GM12878 (cell line): ENCODE results near the gene SLC39A7. TPM values are rescaled to one million over a fixed set of nuclear protein-coding genes. Genes with fewer than 3 reads are reported as not detected.

Experiments used
- ATAC-seq: fragments of 200-7000 bp; cut with Tn5 transposase; 3 replicates; pipeline ENCODE4 v1.9.1; 2020; ENCODE audit warnings: mild to moderate bottlenecking, moderate library complexity
- BruUV-seq: library from RNA; stranded (reverse); fragments of 400-500 nt; replicated peaks from 2 replicates; lab custom pipeline; 2021; lab: Mats Ljungman, UMichigan
- CTCF ChIA-PET: fragments of 300-600 bp; sonication (Branson Sonifier 250); formaldehyde crosslinking; extraction: SDS; loops from one replicate; lab custom pipeline; 2021; ENCODE audit warnings: inconsistent platforms; lab: Yijun Ruan, JAX
- POLR2A ChIA-PET: fragments of 350-600 bp; formaldehyde crosslinking; extraction: SDS; loops from one replicate; lab custom pipeline; 2021; ENCODE audit warnings: inconsistent platforms; lab: Charles Lee
- RAD21 ChIA-PET: fragments of 300-600 bp; sonication (Branson Sonifier 250); formaldehyde crosslinking; loops from one replicate; lab custom pipeline; 2023; ENCODE audit warnings: antibody characterized with exemption; ENCODE audit not compliant: unreplicated experiment; lab: Charles Lee
- SMC1A ChIA-PET: fragments of 300-600 bp; sonication (Branson Sonifier 250); formaldehyde crosslinking; loops from one replicate; lab custom pipeline; 2023; ENCODE audit not compliant: unreplicated experiment, uncharacterized antibody; lab: Charles Lee
- DNase-seq: peaks from one replicate; pipeline ENCODE4 v3.0.0-alpha.2; 2011; ENCODE audit warnings: low read depth, low spot score
- FAIRE-seq: peaks from 3 replicates; lab custom pipeline; 2011; peaks lifted over from hg19 to GRCh38; lab: Jason Lieb, UNC
- H2AFZ ChIP-seq: 2 replicates; pipeline ENCODE4 v1.6.0; 2011; ENCODE audit warnings: low read depth, low read length, control low read depth; ENCODE audit not compliant: control insufficient read depth
- H3K27ac ChIP-seq: 2 replicates; pipeline ENCODE4 v1.5.1; 2011; ENCODE audit warnings: control low read depth; ENCODE audit not compliant: control insufficient read depth, insufficient read depth
- H3K27me3 ChIP-seq, 2 experiments: replicated peaks in 1 of 2; 2 replicates each; pipeline versions ENCODE4 v1.6.0 to v1.6.1; 2011; ENCODE audit warnings: low read length in 1 of 2; ENCODE audit not compliant: control insufficient read depth in 2 of 2, insufficient read depth in 2 of 2
- H3K36me3 ChIP-seq, 2 experiments: 2 replicates each; pipeline ENCODE4 v1.5.1; 2011; ENCODE audit warnings: low read length in 1 of 2; ENCODE audit not compliant: control insufficient read depth in 2 of 2, insufficient read depth in 2 of 2
- H3K4me1 ChIP-seq: 2 replicates; pipeline ENCODE4 v1.6.1; 2011; ENCODE audit warnings: mild to moderate bottlenecking, low read length, moderate library complexity, mixed read lengths; ENCODE audit not compliant: control insufficient read depth, insufficient read depth
- H3K4me2 ChIP-seq: 2 replicates; pipeline ENCODE4 v1.6.0; 2011; ENCODE audit warnings: control low read depth; ENCODE audit not compliant: control insufficient read depth, insufficient read depth
- H3K4me3 ChIP-seq: fragments of 200-600 bp; sonication (generic); 2 replicates; pipeline ENCODE4 v1.5.1; 2016
- H3K79me2 ChIP-seq: 2 replicates; pipeline ENCODE4 v1.6.0; 2011; ENCODE audit warnings: low read length; ENCODE audit not compliant: control insufficient read depth, insufficient read depth
- H3K9ac ChIP-seq: 2 replicates; pipeline ENCODE4 v1.8.0; 2011; ENCODE audit warnings: low read length, control low read depth, mixed read lengths; ENCODE audit not compliant: control insufficient read depth, insufficient read depth
- H3K9me3 ChIP-seq: replicated peaks from 3 replicates; pipeline ENCODE4 v1.5.1; 2011; ENCODE audit warnings: mild to moderate bottlenecking, low read length; ENCODE audit not compliant: control insufficient read depth, insufficient read depth
- H4K20me1 ChIP-seq: 2 replicates; pipeline ENCODE4 v1.6.0; 2011; ENCODE audit not compliant: control insufficient read depth, insufficient read depth
- HCFC1 ChIP-seq: fragments of 150-350 bp; IDR thresholded peaks from 2 replicates; pipeline ENCODE4 v1.6.1; 2014; ENCODE audit warnings: low read length
- HDAC2 ChIP-seq: fragments of 200-600 bp; sonication (generic); IDR thresholded peaks from 2 replicates; pipeline ENCODE4 v1.6.1; 2017
- NFIC ChIP-seq: IDR thresholded peaks from 2 replicates; pipeline ENCODE4 v1.6.1; 2012; ENCODE audit warnings: low read depth, mild to moderate bottlenecking, inconsistent platforms, low read length, moderate library complexity
- NRF1 ChIP-seq: conservative IDR thresholded peaks from 2 replicates; pipeline ENCODE4 v1.6.1; 2011; ENCODE audit warnings: mild to moderate bottlenecking, low read depth, low read length, improper control_type of control experiment
- WGBS: methylation state at CpG from one replicate; pipeline ENCODE4 v1.1.6; 2016; ENCODE audit warnings: low lambda C conversion rate; ENCODE audit not compliant: insufficient replicate concordance, insufficient coverage; ENCODE audit errors: missing lambda C conversion rate; 5-methylcytosine and 5-hydroxymethylcytosine counted together
- in situ Hi-C: fragments of 300-500 bp; cut with MboI; formaldehyde crosslinking; loops from 9 replicates; pipeline ENCODE4 v1.14.3; 2018; ENCODE audit warnings: mixed read lengths
- intact Hi-C: fragments of 100-400 bp; cut with micrococcal nuclease; formaldehyde crosslinking; loops from one replicate; pipeline ENCODE4 v1.14.2; 2022; ENCODE audit not compliant: unreplicated experiment
- polyA plus RNA-seq, 11 experiments: library from polyadenylated mRNA; depleted of rRNA in 4 of 11; unstranded in 6 of 11; stranded (reverse) in 5 of 11; fragments of >200 nt; fragmentation: Nextera tagmentation in 4 of 11; fragmentation: Illumina TruSeq in 1 of 11; extraction: Ambion mirVana in 4 of 11; extraction: Trizol in 1 of 11; gene quantifications; 1 replicate in 1 of 11; 2 replicates in 10 of 11; pipeline versions ENCODE4 v1.2.1 to v1.2.3, GENCODE V29; 2011 to 2016; ENCODE audit warnings: inconsistent platforms in 2 of 11, missing spikeins in 2 of 11, low read depth in 1 of 11
- total RNA-seq, 4 experiments: library from RNA; depleted of rRNA in 3 of 4; stranded (reverse); fragments of >200 nt in 3 of 4; fragmentation: Illumina TruSeq in 1 of 4; extraction: Trizol in 1 of 4; gene quantifications; 2 replicates each; pipeline versions ENCODE4 v1.2.1 to v1.2.3, GENCODE V29; 2013 to 2021

The SLC39A7 gene
- total and polyA plus RNA-seq, 10 of the 15 experiments (the other 5 are each of a cell fraction or from before 2014, with no cell fraction given): 7.3 to 63.1 (median 40.6) TPM

DNA sequence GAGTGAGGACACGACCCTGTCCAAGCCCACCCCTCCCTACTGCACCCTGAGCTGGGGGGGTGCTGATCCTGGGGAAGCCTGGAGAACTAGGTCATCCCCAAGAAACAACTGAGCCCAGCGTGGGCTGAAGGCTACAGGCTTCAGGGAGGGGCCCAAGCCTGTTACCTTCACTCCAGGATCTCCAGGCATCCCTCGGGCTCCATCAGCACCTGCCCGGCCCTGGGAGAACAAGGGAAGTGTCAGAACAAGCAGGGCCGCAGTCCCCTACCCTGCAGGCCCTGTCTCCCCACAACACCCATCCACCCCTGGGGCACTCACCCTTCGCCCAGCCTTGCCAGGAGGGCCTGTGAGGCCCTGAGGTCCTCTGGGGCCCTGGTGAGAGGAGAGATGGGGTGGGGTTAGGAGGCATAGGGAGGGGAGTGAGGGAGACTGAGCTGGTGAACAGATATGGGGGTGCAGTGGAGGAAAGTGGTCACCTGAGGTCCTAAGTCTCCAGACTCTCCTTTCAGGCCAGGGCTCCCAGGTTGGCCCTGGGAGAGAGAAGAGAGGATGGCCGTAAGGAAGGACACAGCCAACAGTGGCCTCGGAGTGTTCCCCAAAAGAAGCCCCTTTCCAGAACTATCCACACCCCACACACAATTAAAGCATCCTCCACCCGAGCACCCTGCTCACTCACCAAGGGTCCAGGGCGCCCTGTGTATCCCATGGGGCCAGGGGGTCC is 21.8 kb upstream of the SLC39A7 start:
- H3K27ac ChIP-seq: no peak overlapping the region
- peaks cover 8% of the 10 kb centered on the region for H3K9me3 ChIP-seq
- peaks cover 6% of the 10 kb centered on the region for H3K4me1 ChIP-seq
- intact Hi-C loops: no loop called here
- ATAC-seq: no peak
- H2AFZ ChIP-seq: no peak overlapping the region
- H3K27me3 ChIP-seq: no peaks in the 10 kb centered on the region
- H3K79me2 ChIP-seq: no peaks in the 10 kb centered on the region
- TF ChIP-seq HDAC2: no peak
- no peak for TF ChIP-seq NRF1
- DNase-seq: no peak
- in situ Hi-C loops: no loop called here
- no peaks in the 10 kb centered on the region for H3K36me3 ChIP-seq
- ChIA-PET SMC1A (no interaction called here), CTCF (interaction anchor here (1.8 kb wide), 1 partner anchor 19 kb away, joined by 4 read pairs; no protein-coding TSS in a partner anchor), RAD21 (no interaction called here), POLR2A (interaction anchor here (0.8 kb wide), 1 partner anchor 53 kb away, joined by 4 read pairs; no protein-coding TSS in a partner anchor)
- no peak for FAIRE-seq
- H3K4me2 ChIP-seq: no peak overlapping the region
- no peaks in the 10 kb centered on the region for H4K20me1 ChIP-seq
- WGBS: 30% methylated on average over 10 of the region's 10 CpGs
- BruUV-seq: no TSS peak
- H3K9ac ChIP-seq: no peak overlapping the region
- no peak overlapping the region for H3K4me3 ChIP-seq

DNA sequence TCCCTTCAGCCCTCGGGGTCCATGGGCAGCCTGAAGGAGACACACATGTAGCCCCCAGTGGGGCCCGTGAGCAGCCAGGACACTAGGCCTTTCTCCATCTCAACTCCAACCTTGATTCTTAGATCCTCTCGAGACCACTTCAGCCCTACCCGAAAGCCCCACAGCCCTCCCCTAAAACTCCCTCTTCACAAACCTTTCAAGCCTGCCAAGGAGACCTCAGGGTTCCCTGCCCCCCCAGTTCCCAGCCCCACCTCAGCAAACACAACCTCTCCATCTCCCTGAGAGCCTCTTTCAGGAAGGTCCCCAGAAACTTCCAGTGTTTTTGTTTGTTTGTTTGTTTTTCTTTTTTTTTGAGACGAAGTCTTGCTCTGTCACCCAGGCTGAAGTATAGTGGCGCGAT is 19.5 kb upstream of the SLC39A7 start:
- in situ Hi-C loops: no loop called here
- no peak for FAIRE-seq
- peaks cover 6% of the 10 kb centered on the region for H3K4me1 ChIP-seq
- H3K4me2 ChIP-seq: no peak overlapping the region
- WGBS: 56% methylated on average over 7 of the region's 7 CpGs
- H3K4me3 ChIP-seq: no peak overlapping the region
- H2AFZ ChIP-seq: no peak overlapping the region
- no peak overlapping the region for H3K27ac ChIP-seq
- peaks cover 9% of the 10 kb centered on the region for H3K9me3 ChIP-seq
- ChIA-PET CTCF (no interaction called here), SMC1A (no interaction called here), POLR2A (no interaction called here)
- no peak for ATAC-seq
- no TSS peak for BruUV-seq
- intact Hi-C loops: no loop called here
- no peaks in the 10 kb centered on the region for H3K36me3 ChIP-seq
- no peaks in the 10 kb centered on the region for H4K20me1 ChIP-seq
- no peak for TF ChIP-seq NFIC
- no peak for TF ChIP-seq HCFC1
- TF ChIP-seq, all 136 proteins: peak for 0
- H3K27me3 ChIP-seq: no peaks in the 10 kb centered on the region
- H3K79me2 ChIP-seq: no peaks in the 10 kb centered on the region
- RAD21 ChIA-PET: no interaction called here
- no peak overlapping the region for H3K9ac ChIP-seq
- no peak for DNase-seq
